Mesenchymal stem cell (in vitro differentiated cells and primary cell): ENCODE results near the gene SLC26A6.

Experiments
- DNase-seq: peaks from one replicate; pipeline ENCODE4 v3.0.0-alpha.2; 2013
- H2AFZ ChIP-seq: one replicate; pipeline ENCODE4 v1.6.1; 2013; ENCODE audit warnings: low read depth, mild to moderate bottlenecking, control low read depth, inconsistent platforms, low read length, moderate library complexity
- H2AK5ac ChIP-seq: 2 replicates; pipeline ENCODE4 v1.6.1; 2013; ENCODE audit warnings: low read length, moderate library complexity, mild to moderate bottlenecking, inconsistent platforms; ENCODE audit not compliant: severe bottlenecking
- H2BK120ac ChIP-seq: one replicate; pipeline ENCODE4 v1.6.1; 2013; ENCODE audit warnings: low read depth, mild to moderate bottlenecking, inconsistent platforms, low read length, moderate library complexity
- H2BK12ac ChIP-seq, 2 experiments: one replicate each; pipeline ENCODE4 v1.6.1; 2013; ENCODE audit warnings: inconsistent platforms in 2 of 2, low read length in 2 of 2, mild to moderate bottlenecking in 2 of 2, moderate library complexity in 2 of 2, control low read depth in 1 of 2
- H2BK15ac ChIP-seq: one replicate; pipeline ENCODE4 v1.6.1; 2013; ENCODE audit warnings: mild to moderate bottlenecking, low read depth, inconsistent platforms; ENCODE audit not compliant: poor library complexity, severe bottlenecking
- H2BK5ac ChIP-seq: 2 replicates; pipeline ENCODE4 v1.6.1; 2013; ENCODE audit warnings: low read depth, mild to moderate bottlenecking, low read length, control low read depth, inconsistent platforms; ENCODE audit not compliant: poor library complexity, severe bottlenecking
- H3K14ac ChIP-seq, 2 experiments: one replicate each; pipeline ENCODE4 v1.6.1; 2013; ENCODE audit warnings: inconsistent platforms in 2 of 2, low read length in 2 of 2, control low read depth in 1 of 2, mild to moderate bottlenecking in 1 of 2, moderate library complexity in 1 of 2
- H3K18ac ChIP-seq, 2 experiments: one replicate each; pipeline ENCODE4 v1.6.1; 2013; ENCODE audit warnings: inconsistent platforms in 2 of 2, low read length in 2 of 2, control low read depth in 1 of 2, low read depth in 1 of 2, mild to moderate bottlenecking in 1 of 2
- H3K23ac ChIP-seq, 2 experiments: one replicate each; pipeline ENCODE4 v1.6.1; 2013; ENCODE audit warnings: inconsistent platforms in 2 of 2, low read length in 2 of 2, mild to moderate bottlenecking in 2 of 2, moderate library complexity in 2 of 2, control low read depth in 1 of 2
- H3K27ac ChIP-seq: 2 replicates; pipeline ENCODE4 v1.5.1; 2013; ENCODE audit warnings: mild to moderate bottlenecking, moderate library complexity, low read length, control low read depth, inconsistent platforms; ENCODE audit not compliant: poor library complexity, severe bottlenecking
- H3K27me3 ChIP-seq, 2 experiments: 2 replicates each; pipeline versions ENCODE4 v1.6.1 to v1.7.0; 2013; ENCODE audit warnings: low read length in 2 of 2, mild to moderate bottlenecking in 2 of 2, moderate library complexity in 2 of 2, control low read depth in 1 of 2, inconsistent platforms in 1 of 2; ENCODE audit not compliant: control insufficient read depth in 1 of 2, insufficient read depth in 1 of 2
- H3K36me3 ChIP-seq, 2 experiments: 2 replicates each; pipeline versions ENCODE4 v1.6.1 to v1.7.0; 2013; ENCODE audit warnings: low read length in 2 of 2, control low read depth in 1 of 2, inconsistent platforms in 1 of 2, low read depth in 1 of 2, mild to moderate bottlenecking in 1 of 2; ENCODE audit not compliant: insufficient read depth in 2 of 2, control insufficient read depth in 1 of 2
- H3K4ac ChIP-seq, 2 experiments: one replicate each; pipeline ENCODE4 v1.6.1; 2013; ENCODE audit warnings: inconsistent platforms in 2 of 2, low read length in 2 of 2, mild to moderate bottlenecking in 2 of 2, moderate library complexity in 2 of 2, control low read depth in 1 of 2, low read depth in 1 of 2
- H3K4me1 ChIP-seq: 2 replicates; pipeline ENCODE4 v1.6.1; 2013; ENCODE audit warnings: low read depth, low read length, control low read depth; ENCODE audit not compliant: control insufficient read depth, insufficient read depth
- H3K4me2 ChIP-seq: 2 replicates; pipeline ENCODE4 v1.6.1; 2013; ENCODE audit warnings: low read length, mild to moderate bottlenecking, inconsistent platforms; ENCODE audit not compliant: poor library complexity, severe bottlenecking
- H3K4me3 ChIP-seq, 2 experiments: 2 replicates each; pipeline versions ENCODE4 v1.5.1 to v1.7.0; 2013; ENCODE audit warnings: low read length in 2 of 2, mild to moderate bottlenecking in 2 of 2, control low read depth in 1 of 2, low read depth in 1 of 2; ENCODE audit not compliant: insufficient read depth in 1 of 2
- H3K79me1 ChIP-seq: replicated peaks from 2 replicates; pipeline ENCODE4 v1.6.1; 2013; ENCODE audit warnings: mild to moderate bottlenecking, control low read depth, low read length, inconsistent platforms; ENCODE audit not compliant: poor library complexity, severe bottlenecking
- H3K9ac ChIP-seq: 2 replicates; pipeline ENCODE4 v1.7.0; 2013; ENCODE audit warnings: mild to moderate bottlenecking, low read length, moderate library complexity
- H3K9me3 ChIP-seq: 2 replicates; pipeline ENCODE4 v1.7.0; 2013; ENCODE audit warnings: mild to moderate bottlenecking, low read length; ENCODE audit not compliant: control insufficient read depth
- H4K8ac ChIP-seq: one replicate; pipeline ENCODE4 v1.6.1; 2013; ENCODE audit warnings: inconsistent platforms, mild to moderate bottlenecking, low read length, moderate library complexity
- H4K91ac ChIP-seq: one replicate; pipeline ENCODE4 v1.6.1; 2013; ENCODE audit warnings: mild to moderate bottlenecking, low read length, inconsistent platforms
- WGBS: methylation state at CpG from one replicate; pipeline ENCODE4 v1.1.7; 2013; ENCODE audit warnings: mixed read lengths; 5-methylcytosine and 5-hydroxymethylcytosine counted together

Gene SLC26A6

GRCh38 chr3:48681974-48682610 lies 46.8 kb upstream of the SLC26A6 start:
- H2BK15ac ChIP-seq: no peak overlapping the region
- no peak overlapping the region for H3K27ac ChIP-seq

GRCh38 chr3:48681541-48681880 lies 46.2 kb upstream of the SLC26A6 start:
- Histone ChIP-seq H2BK120ac (no peak overlapping the region), H3K4me2 (no peak overlapping the region), H2BK15ac (no peak overlapping the region), H2BK5ac (no peak overlapping the region), H2BK12ac (no peak overlapping the region), H3K79me1 (peaks cover 29% of the 10 kb centered on the region), H3K27me3 (no peaks in the 10 kb centered on the region), H3K27ac (no peak overlapping the region), H3K4me3 (no peak overlapping the region), H4K8ac (no peak overlapping the region), H3K4ac (no peak overlapping the region), H3K36me3 (peaks cover 52 to 58% of the 10 kb centered on the region in 2 experiments), H2AK5ac (no peak overlapping the region), H3K14ac (no peak overlapping the region), H3K4me1 (peaks cover 39% of the 10 kb centered on the region), H4K91ac (no peak overlapping the region), H3K23ac (no peak overlapping the region), H2AFZ (no peak overlapping the region), H3K18ac (no peak overlapping the region), H3K9me3 (no peaks in the 10 kb centered on the region), H3K9ac (no peak overlapping the region)
- WGBS: 100% methylated on average over 7 of the region's 7 CpGs
- DNase-seq: no peak

More at GRCh38 chr3:48681974-48682610, 46.8 kb upstream of the SLC26A6 start:
- Histone ChIP-seq H3K23ac (no peak overlapping the region), H3K14ac (no peak overlapping the region), H2BK5ac (no peak overlapping the region), H3K4me2 (no peak overlapping the region), H2AK5ac (no peak overlapping the region), H3K18ac (no peak overlapping the region), H3K36me3 (peaks cover 54 to 61% of the 10 kb centered on the region in 2 experiments), H3K4ac (no peak overlapping the region), H4K91ac (no peak overlapping the region), H3K27me3 (no peaks in the 10 kb centered on the region), H3K4me1 (peaks cover 43% of the 10 kb centered on the region), H4K8ac (no peak overlapping the region), H3K9ac (no peak overlapping the region), H3K4me3 (no peak overlapping the region), H2BK12ac (no peak overlapping the region), H2AFZ (no peak overlapping the region), H2BK120ac (no peak overlapping the region), H3K9me3 (no peaks in the 10 kb centered on the region), H3K79me1 (peaks cover 30% of the 10 kb centered on the region)
- 96% methylated on average over 14 of the region's 17 CpGs for WGBS
- DNase-seq: no peak

- no peak overlapping the region for H2BK5ac ChIP-seq
- no peak for DNase-seq
- no peaks in the 10 kb centered on the region for H3K9me3 ChIP-seq
- H3K27me3 ChIP-seq: no peaks in the 10 kb centered on the region
- no peak overlapping the region for H3K14ac ChIP-seq
- no peak overlapping the region for H3K18ac ChIP-seq
- peaks cover 38% of the 10 kb centered on the region for H3K4me1 ChIP-seq
- no peak overlapping the region for H4K8ac ChIP-seq
- H3K9ac ChIP-seq: no peak overlapping the region
- no peak overlapping the region for H3K4me2 ChIP-seq
- H2BK120ac ChIP-seq: no peak overlapping the region
- H3K79me1 ChIP-seq: peaks cover 29% of the 10 kb centered on the region
- 99% methylated on average over 17 of the region's 17 CpGs for WGBS
- H3K4ac ChIP-seq: no peak overlapping the region
- no peak overlapping the region for H3K27ac ChIP-seq
- no peak overlapping the region for H2AFZ ChIP-seq
- H3K23ac ChIP-seq: no peak overlapping the region
- no peak overlapping the region for H2BK12ac ChIP-seq
- no peak overlapping the region for H4K91ac ChIP-seq
- H3K4me3 ChIP-seq: no peak overlapping the region
- H3K36me3 ChIP-seq: peaks cover 54 to 62% of the 10 kb centered on the region in 2 experiments
- no peak overlapping the region for H2AK5ac ChIP-seq
- no peak overlapping the region for H2BK15ac ChIP-seq
These were observed 45.7 kb upstream of the SLC26A6 start for GRCh38 chr3:48680811-48681540.

GRCh38 chr3:48679411-48680391 lies 44.4 kb upstream of the SLC26A6 start:
- WGBS: 95% methylated on average over 20 of the region's 20 CpGs
- Histone ChIP-seq H3K9me3 (no peaks in the 10 kb centered on the region), H3K23ac (no peak overlapping the region)

More at GRCh38 chr3:48679411-48680391, 44.4 kb upstream of the SLC26A6 start:
- Histone ChIP-seq H3K14ac (no peak overlapping the region), H2AK5ac (no peak overlapping the region), H3K36me3 (peaks cover 63 to 70% of the 10 kb centered on the region in 2 experiments), H2BK5ac (no peak overlapping the region), H3K4me2 (no peak overlapping the region), H2BK12ac (no peak overlapping the region), H2BK15ac (no peak overlapping the region), H4K8ac (no peak overlapping the region), H4K91ac (no peak overlapping the region), H3K27ac (no peak overlapping the region), H3K18ac (no peak overlapping the region), H3K4ac (no peak overlapping the region), H3K4me3 (no peak overlapping the region), H2AFZ (no peak overlapping the region), H3K4me1 (peaks cover 31% of the 10 kb centered on the region), H3K9ac (no peak overlapping the region), H2BK120ac (no peak overlapping the region), H3K79me1 (peaks cover 29% of the 10 kb centered on the region), H3K27me3 (no peaks in the 10 kb centered on the region)
- DNase-seq: no peak
